Amygdala (tissue), 56 donors: ENCODE results near the gene RER1.

Experiments
- DNase-seq, 56 donors: peaks; one replicate each; lab custom pipeline; 2025; lab: John Stamatoyannopoulos, UW

Gene RER1

DNA sequence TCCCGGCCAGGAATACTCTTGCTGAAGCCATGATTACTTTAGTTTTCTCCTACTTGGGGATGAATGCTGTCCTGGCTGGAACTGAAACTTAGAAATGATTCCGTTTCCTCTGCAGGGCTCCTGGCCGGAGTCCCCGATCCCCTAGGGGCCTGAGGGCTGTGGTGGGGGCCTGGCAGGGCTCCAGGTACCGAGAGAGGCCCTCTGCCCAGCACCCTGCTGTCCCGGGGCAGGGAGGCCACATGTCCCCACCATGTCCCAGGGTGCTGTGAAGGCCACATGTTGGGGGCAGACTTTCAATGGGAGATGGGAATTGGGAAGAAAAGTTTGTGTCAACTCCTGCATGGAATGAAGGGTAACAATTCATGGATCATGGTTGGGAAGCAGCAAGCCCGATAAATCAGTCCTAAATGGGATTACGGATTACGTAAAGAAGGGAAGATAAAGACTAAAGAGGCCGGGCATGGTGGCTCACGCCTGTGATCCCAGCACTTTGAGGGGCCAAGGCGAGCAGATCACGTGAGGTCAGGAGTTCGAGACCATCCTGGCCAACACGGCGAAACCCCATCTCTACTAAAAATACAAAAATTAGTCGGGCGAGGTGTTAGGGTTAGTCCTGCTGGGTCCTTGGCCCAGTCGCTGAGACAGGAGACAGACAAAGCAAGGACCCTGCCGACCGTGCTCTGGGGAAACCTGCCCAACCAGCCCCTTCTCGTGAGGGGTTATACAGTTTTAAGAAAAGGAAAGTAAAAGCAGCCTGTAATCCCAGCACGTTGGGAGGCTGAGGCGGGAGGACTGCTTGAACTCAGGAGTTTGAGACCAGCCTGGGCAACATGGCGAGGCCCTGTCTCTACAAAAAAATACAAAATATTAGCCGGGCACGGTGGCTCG lies 37.8 kb upstream of the RER1 start:
- no peak for DNase-seq

DNA sequence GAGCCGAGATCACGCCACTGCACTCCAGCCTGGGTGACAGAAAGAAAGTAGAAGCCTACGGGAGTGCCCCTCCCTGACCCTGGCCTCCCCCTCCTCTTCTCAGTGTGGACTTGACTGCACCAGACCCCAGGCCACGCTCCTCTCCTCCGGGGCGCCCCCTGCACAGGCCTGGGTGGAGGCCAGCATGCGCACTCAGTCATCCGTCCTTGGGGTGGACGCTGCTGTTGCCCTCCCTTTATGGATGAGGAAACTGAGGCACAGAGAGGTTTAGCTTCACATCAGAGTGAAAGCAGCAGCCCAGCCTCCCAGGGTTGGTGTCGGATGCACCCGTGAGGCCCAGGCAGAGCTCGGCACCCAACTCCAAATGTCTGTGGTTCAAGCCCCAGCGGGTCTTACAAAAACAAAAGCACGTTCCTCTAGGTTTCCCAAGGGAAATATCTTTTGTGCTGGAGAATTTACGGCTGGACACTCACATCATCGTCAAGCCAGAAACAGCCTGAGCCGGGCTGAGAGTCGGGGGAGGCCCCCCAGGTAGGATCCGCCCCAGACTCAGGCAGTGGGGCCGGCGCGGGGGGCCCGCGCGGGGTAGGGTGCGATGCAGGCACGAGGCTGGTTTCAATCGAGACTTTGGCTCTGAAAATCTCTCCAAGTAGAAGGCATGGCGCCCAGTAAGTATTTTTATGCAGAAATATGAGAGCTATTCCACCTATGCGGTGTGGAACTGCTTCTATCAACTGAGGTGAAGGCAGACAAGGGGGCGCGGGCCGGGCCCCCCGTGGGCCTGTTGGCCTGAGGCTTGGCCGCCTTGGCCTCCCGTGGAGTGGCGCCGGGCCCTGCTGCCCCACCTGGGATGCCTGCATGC lies 36.9 kb upstream of the RER1 start:
- DNase-seq, result no peak

- no peak for DNase-seq
Measured at GRCh38 chr1:2355373-2356261, 36.0 kb upstream of the RER1 start.

DNA sequence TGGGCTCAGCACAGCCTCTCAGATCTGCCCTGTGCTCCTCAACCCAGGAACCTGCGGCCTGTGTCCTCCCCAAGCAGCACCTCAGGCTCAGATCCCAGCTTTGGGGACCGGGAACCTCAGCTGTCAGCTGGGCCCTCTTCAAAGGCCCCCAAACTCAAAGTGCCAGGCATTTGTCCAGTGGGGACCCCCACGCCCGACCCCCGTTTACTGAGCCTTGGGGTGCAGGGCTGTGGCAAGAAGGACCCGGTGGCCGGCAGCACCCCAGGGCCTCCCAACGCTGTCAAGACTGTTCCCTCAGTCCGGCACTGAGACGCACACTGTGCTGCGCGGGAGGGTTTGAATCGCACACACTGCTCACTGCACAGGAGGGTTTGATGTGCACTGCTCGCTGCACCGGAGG lies 35.2 kb upstream of the RER1 start:
- DNase-seq, result no peak

DNA sequence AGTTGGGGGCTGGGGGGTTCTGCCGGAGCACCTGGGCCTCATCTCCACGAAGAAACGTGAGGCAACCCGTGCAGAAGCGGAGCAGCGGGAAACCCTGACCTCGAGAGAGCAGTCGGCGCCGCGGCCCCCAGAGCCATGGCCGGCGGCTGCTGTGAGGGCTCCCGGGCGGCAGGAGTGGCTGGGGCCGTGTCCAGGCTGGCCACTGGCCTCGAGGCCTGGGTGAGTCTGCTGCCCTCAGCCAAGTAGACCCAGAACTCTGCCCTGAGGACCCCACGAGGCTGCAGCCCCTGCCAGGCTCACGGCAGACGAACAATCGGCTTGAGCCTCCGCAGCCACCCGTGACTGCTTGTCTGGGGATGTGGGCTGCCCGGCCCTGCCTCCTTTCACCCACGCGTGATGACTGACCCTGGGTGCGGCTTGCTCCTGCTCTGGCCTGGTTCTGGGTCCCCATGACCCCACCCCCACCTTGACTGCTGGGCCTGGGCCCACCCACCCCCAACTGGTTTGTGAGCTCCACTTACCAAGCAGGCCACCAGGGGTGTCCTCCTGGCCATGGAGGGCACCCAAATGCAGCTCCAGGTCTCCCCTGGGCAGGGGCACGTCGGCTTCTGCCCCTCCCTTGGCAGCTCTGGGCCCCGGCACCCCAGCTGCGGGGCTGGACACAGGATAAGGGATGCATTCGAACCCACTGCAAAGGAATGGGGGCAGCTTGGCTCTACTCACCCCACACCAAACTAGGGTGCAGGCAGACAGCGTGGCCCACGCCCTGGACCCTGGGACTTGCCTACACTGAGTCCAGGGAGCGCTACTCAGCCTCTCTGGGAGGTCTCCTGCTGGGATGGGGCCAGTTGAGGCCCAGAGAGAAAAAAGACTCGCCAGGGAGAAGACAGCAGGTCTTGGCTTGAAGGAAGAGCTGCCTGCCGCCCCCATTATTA lies 34.5 kb upstream of the RER1 start:
- no peak for DNase-seq

GRCh38 chr1:2358072-2358471 lies 33.6 kb upstream of the RER1 start:
- no peak for DNase-seq

GRCh38 chr1:2358651-2359640 lies 32.7 kb upstream of the RER1 start:
- DNase-seq, result no peak

DNA sequence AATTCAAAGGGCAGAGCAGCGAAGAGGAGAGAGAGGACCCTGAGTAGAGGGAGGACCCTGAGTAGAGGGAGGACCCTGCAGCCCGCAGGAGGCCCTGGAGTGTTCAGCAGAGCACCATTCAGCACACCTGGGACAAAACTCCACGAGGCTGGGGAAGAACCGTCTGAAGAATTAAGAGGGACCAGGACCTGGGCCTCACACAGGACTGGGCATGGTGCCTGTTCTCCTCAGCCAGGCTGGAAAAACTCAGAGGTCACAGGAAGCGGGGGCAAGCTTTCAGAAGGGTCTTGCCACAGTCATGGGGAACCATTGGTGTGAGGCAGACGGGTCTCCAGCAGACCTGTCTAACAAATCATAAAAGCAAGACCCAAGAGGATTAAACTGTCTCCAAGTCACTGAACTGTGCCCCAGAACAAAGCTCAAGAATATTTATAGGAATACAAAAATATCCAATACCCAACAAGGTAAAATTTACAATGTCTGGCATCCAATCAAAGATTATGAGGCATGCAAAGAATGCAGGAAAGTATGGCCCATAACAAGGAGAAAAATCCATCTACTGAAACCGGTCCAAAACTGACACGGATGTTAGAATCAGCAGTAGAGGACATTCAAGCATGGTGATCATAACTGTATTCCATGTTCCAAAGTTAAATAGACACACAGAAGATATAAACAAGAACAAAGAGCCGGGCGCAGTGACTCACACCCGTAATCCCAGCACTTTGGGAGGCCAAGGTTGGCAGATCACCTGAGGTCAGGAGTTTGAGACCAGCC lies 30.9 kb upstream of the RER1 start:
- no peak for DNase-seq

- no peak for DNase-seq
Measured at GRCh38 chr1:2363847-2364513, 27.7 kb upstream of the RER1 start.

DNA sequence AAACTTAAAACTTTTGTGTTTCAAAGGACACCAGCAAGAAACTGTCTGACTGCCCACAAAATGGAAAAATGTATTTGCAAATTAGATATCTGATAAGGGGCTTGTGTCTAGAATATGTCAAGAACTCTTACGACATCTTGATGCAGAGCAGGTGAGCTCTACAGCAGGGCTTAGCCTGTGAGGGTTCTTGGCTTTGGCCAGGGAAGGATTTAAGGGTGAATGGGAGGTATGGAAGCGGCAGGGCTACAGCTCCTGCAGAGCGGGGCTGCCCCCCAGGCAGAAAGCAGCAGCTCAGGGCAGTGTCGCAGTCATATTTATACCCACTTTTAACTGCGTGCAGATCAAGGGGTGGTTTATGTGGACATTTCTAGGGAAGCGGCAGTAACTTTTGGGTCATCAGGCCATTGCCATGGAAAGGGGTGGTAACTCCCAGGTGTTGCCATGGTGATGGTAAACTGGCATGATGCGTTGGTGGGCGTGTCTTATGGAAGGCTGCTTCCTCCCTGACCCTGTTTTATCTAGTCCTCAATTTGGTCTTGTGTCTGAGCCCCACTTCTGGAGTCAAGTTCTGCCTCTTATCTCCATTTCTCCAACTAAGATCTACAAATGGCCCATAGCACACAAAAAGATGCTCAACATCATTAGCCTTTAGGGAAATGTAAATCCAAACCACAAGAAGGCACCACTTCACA lies 23.4 kb upstream of the RER1 start:
- no peak for DNase-seq

DNA sequence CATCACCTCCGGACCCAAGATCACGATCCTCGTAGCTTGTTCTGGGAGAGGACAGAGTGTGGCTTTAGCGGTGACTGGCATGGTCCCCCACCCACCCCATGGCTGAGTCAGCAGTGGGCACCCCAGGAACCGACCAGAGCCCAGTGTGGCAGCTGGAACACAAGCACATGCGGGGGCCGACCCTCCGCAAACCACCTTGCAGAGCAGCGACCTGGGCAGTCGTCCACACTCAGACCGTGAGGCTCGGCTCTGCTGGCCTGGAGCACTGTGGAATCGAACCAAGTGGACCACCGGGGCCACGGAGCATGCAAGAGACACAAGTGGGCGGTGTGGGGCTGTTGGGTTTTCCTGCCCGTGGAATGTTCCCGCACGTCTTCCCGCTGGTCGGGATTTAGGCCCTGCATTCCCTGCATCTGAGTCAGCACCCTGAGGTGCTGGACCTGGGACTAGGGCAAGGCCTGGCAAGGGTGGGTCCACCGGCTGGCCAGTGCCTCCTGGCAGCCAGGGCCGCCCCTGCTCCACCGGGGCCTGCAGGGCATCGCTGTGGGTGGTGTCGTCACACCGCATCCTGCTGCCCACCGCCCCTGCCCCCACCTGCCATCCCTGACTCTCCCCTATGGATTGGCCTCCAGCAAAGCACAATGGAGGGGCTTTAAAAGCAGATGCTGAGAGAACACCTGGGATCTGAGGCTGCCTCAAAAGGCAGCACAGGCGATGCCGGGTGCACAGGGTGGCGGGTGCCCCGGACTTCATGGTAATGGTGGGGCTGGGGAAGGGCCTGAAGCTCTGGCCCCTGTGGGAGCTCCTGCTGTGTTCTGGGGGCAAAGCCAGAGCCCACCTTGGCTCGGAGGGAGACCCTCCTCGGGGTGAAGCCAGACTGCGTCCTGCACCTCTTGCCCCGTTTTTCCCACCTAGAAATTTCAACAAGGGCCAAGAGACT lies 18.8 kb upstream of the RER1 start:
- DNase-seq, result no peak

DNA sequence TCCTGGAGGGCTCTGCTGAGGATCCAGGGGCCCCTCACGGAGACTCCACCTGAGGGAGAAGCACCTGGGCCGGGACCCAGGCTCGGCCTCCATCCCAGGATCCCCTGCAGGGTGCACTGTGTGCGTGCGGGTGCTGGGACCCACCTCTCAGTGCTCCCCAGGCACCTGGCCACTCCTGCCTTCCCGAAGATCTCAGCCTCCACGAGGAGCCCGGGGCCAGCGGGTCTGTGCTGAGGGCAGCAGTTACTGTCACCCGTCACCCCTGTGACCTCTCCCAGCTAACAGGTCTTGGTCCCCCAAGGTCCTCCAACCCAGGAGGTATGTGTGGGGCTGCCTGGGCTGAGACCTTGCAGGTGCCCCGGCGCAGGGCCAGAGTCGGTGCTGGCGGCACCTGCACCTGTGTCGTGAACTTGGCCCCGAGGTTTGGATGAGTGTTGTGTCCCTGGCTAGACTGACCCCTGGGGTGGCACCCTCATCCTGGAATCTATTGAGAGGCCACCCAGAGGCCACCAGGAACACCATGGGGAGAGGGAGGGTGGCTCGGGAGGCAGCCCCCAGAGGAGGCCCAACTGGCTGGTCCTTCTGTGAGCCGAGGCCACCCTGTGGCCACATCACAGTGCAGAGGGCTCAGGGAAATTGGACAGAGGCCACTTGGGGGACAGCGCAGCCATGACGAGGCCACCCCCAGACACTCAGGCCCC lies 17.9 kb upstream of the RER1 start:
- no peak for DNase-seq

- DNase-seq, result no peak
Measured at GRCh38 chr1:2374252-2375155, 17.1 kb upstream of the RER1 start.
